LNCaP clone FGC (cell line): ENCODE data around the gene C11orf16.
"Not testable (repeated sequence)": the region's sequence is repeated elsewhere in the genome, so short reads cannot be mapped to it uniquely, and the experiment has no call there.

ENCODE experiments used
- DNase-seq: peaks from one replicate; pipeline ENCODE4 v3.0.0-alpha.2; 2011; ENCODE audit warnings: low read depth
- H3K4me3 ChIP-seq: 2 replicates; pipeline ENCODE4 v1.5.1; 2011; ENCODE audit warnings: mild to moderate bottlenecking, low read depth, low read length, control low read depth
- TF ChIP-seq, protein P1 (sequence below): IDR thresholded peaks from 2 replicates; pipeline ENCODE4 v1.5.1; 2012; ENCODE audit warnings: mild to moderate bottlenecking; ENCODE audit not compliant: control insufficient read depth, insufficient read depth; ENCODE audit errors: extremely low read depth

Gene C11orf16, protein sequence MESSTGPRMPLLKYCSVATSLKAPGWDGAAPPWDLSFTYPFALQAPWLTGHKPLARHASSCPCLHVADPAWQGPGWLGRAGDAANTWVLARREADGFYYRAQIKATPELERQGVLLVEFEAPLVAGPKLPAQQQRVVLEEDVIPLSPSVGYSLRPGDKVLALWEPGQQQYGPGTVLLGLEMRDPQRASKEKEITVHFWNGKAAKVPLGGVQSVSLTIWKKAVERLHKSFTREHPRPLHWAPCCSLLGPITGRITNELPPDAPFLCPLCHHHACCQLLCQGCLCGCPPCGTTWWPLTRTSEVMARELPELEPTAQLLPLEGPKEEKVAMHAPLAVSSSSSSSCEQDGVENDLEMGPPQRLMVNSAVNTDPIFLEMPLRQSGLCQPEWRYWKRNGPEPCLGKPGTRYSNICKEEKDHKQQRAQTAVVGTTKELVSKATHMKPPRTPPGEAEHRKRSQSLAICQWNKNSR

DNA sequence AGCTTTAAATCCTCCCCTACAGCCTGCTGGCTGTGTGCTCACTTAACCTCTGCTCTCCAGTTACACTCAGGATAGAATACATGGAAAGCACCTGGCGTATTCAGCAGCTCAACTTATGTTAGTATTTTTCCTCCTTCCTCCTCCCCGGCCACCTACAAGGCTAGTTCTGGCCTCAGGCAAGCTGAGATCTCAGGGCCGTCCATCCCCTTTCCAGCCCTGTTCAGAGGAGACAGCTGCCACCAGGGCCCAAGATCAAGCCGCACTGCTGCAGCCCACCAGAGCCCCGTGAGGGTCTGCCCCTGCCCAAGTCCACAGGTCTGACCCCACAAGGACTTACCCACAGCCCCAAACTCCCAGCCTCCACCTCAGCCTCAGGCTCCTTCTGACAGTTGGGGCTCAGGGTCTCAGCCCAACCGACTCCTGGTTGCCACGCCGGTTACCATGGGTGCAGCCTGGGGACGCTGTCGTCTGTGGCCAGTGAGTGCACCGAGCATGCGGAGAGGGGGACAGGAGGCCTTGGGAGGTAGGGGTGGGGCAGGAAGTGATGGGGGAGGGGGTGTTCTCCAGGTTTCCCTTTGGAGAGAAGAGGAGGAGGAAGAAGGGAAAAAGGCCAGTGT, at the start of gene C11orf16:
Gene C11orf16, minus strand, starts transcription at position 384 of the 617 bp plus-strand sequence. CDS start 639 bp downstream, outside the sequence.
- no peak for DNase-seq
- H3K4me3 ChIP-seq = no peak within 1 kb of the TSS
- TF ChIP-seq, protein P1, sequence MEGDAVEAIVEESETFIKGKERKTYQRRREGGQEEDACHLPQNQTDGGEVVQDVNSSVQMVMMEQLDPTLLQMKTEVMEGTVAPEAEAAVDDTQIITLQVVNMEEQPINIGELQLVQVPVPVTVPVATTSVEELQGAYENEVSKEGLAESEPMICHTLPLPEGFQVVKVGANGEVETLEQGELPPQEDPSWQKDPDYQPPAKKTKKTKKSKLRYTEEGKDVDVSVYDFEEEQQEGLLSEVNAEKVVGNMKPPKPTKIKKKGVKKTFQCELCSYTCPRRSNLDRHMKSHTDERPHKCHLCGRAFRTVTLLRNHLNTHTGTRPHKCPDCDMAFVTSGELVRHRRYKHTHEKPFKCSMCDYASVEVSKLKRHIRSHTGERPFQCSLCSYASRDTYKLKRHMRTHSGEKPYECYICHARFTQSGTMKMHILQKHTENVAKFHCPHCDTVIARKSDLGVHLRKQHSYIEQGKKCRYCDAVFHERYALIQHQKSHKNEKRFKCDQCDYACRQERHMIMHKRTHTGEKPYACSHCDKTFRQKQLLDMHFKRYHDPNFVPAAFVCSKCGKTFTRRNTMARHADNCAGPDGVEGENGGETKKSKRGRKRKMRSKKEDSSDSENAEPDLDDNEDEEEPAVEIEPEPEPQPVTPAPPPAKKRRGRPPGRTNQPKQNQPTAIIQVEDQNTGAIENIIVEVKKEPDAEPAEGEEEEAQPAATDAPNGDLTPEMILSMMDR = no peak

DNA sequence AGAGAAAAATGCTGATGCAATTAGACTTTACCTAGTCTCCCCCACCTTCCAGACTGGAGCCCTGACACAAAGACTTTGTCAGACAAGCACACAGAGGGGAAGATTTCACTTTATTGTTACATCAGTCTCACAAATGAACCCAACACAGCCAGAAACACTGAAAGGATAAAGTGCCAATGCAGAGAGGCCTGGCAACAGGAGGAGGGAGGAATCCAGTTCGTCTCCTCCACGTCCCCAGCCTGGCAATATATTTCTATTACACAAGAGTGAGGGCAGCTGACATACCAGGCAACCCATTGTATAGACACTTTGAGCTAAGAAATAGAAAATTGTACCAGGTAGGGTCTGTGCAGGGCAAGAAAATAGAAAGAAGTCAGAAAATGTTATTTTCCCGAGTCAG, 47.7 kb upstream of the C11orf16 start:
- DNase-seq = no peak
- no peak overlapping the region for H3K4me3 ChIP-seq
- TF ChIP-seq, protein P1 = no peak

DNA sequence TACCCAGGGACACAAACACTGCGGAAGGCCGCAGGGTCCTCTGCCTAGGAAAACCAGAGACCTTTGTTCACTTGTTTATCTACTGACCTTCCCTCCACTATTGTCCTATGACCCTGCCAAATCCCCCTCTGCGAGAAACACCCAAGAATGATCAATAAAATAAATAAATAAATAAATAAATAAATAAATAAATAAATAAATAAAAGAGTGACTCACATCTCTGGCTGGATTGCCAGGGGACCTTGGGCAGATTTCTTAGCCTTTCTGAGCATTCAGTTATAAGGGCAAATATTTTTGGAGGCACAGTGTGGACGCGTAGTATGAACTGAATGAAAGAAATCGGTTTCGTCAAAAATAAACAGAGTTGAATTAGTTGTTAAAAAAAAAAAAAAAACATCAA, 46.6 kb upstream of the C11orf16 start:
- DNase-seq, H3K4me3 ChIP-seq: not testable (repeated sequence)

DNA sequence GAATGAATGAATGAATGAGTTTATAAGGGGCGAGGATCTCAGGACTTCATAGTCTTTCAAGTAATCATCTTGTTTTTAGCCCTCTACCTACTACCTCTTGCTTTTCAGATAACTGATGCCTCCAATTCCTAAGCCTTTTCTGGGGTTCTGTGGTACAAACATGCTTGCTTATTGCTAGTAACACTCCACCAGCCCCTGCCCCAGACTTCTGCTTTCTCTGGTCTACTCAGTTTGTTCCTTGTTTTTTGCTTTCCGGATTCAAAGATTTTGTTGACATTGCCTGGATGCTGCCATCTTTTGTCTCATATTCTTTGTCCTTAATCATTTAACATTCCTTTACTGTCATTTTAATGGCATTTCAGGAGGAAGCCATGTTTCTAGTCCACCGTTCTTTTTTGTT, 40.4 kb upstream of the C11orf16 start:
- DNase-seq = no peak
- TF ChIP-seq, protein P1 = no peak
- H3K4me3 ChIP-seq = no peak overlapping the region

DNA sequence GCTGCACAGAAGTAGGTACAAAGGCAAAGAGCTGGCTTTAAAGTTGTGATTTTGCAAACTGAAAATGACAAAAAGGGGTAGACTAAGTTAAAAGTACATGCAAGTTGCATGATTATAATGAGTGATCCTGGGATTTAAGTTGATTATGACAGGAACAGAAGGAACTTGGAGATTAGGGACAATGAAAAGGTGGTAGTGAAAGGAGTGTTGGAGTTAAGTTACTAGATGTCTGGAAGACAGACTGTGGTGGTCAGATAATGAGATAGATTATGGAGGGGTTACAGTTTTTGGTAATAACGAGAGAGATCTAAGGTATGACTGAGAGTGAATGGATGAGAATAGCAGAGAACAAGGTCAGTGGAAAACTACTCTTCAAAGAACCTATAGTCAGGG, 39.2 kb upstream of the C11orf16 start:
- TF ChIP-seq, protein P1 = no peak
- DNase-seq = no peak
- no peak overlapping the region for H3K4me3 ChIP-seq

DNA sequence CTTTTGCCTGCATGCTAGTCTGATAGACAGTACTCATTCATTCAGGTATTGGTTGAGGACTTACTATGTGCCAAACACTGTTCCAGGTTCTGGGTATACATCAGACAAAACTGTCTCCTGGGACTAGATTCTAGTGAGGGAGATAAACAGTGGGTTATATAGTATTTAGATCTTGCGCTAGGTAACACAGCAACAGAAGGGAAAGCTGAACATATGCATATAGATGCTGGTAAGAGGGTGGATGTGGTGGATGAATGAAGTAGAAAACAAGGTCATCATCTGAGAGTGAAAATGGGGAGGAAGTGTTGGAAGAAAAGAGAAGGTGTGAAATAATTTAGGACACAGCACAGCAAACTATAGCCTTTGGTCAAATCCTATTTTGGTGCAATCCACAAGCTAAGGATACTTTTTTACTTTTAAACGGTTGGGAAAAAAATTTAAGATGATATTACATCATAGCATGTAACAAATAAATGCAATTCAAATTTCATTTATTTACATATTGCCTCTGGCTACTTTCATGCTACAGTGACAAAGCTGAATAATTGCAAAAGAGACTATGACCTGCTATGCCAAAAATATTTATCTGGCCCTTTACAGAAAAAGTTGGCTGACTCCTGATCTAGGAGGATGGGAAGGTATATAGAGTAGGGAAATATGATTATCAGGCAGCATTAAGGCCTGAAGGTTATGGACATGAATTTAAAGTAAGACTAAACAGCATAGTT, 38.6 kb upstream of the C11orf16 start:
- no peak for DNase-seq
- H3K4me3 ChIP-seq = no peak overlapping the region
- TF ChIP-seq, protein P1 = no peak

DNA sequence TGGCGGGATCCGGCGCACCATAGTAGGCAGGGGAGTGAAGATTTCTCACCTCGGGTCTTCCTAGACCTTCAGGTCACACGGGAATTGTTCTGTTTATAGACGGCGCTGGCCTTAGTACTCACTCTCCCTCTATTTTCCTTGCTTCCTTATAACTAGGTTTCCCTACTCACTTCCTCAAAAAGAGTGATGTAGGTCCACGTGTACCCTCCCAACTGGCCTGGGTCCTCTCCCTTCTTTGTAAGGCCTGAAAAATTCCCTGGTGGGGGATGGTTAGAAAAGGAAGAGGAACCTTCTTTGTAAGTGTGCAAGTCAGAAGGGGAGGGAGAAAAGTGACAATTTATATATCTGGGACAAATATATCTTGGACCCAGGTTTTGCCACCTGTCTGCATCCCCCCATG, 34.4 kb upstream of the C11orf16 start:
- TF ChIP-seq, protein P1 = no peak
- no peak for DNase-seq
- H3K4me3 ChIP-seq = no peak overlapping the region
